GM21825 (cell line): ENCODE results near the gene OPN5.

Source experiments
- ATAC-seq: cut with Tn5 transposase; IDR thresholded peaks from one replicate; pipeline ENCODE4 v1.9.1; 2021; ENCODE audit warnings: mild to moderate bottlenecking, moderate library complexity; ENCODE audit not compliant: unreplicated experiment

OPN5 gene

DNA sequence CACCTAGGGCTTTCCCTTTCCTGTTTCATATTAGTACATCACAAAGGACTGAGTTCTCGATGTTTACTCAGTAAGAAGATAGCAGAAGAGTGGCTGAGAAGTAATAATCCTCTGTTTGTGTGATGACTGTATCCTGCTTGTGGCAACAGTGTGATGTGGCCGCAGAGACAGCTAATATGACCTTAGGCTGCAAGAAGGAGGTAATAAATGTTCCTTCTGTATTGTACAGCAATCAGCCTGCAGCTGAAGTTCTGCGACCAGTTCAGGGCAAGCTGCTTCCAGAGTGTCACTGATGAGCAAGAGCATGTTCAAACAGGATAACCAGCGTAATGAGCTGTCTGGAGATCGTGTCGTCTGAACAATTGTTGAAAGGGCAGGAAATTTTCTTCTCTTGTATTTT lies 70.9 kb downstream of the OPN5 start:
- no peak for ATAC-seq

- no peak for ATAC-seq
Observed at GRCh38 chr6:47853766-47854165, 71.9 kb downstream of the OPN5 start.

DNA sequence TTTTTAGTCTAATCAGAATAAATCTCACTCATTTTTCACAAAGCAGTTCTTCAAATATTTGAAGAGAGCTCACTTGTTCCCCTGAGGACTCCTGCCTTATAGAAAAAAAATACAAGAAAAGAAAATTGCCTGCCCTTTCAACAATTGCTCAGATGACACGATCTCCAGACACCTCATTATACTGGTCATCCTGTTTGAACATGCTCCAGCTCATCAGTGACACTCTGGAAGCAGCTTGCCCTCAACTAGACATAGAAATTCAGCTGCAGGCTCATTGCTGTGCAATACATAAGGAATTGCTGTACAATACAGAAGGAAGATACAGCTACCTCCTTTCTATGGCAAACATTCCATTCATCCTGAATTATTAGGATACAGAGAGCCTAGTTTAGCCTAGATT lies 73.1 kb downstream of the OPN5 start:
- ATAC-seq, result no peak

GRCh38 chr6:47859175-47859574 lies 77.3 kb downstream of the OPN5 start:
- no peak for ATAC-seq

GRCh38 chr6:47862731-47863130 lies 80.9 kb downstream of the OPN5 start:
- ATAC-seq, result no peak

GRCh38 chr6:47865206-47865605 lies 83.4 kb downstream of the OPN5 start:
- no peak for ATAC-seq

- ATAC-seq, result no peak
Observed at GRCh38 chr6:47875593-47875992, 93.8 kb downstream of the OPN5 start.
